Neuron (in vitro differentiated cells): ENCODE data around the gene RAB40C.
A peak's percentile ranks its signal among the peaks of the same experiment; 100 is the strongest.

ENCODE experiments used
- H2AFZ ChIP-seq: one replicate; pipeline ENCODE4 v1.6.1; 2013; ENCODE audit warnings: low read depth, mild to moderate bottlenecking, inconsistent platforms, low read length, moderate library complexity
- H3K27me3 ChIP-seq: one replicate; pipeline ENCODE4 v1.6.1; 2013; ENCODE audit warnings: low read length; ENCODE audit not compliant: insufficient read depth
- H3K36me3 ChIP-seq: one replicate; pipeline ENCODE4 v1.6.1; 2013; ENCODE audit warnings: low read length; ENCODE audit not compliant: insufficient read depth
- H3K4me1 ChIP-seq: one replicate; pipeline ENCODE4 v1.6.1; 2013; ENCODE audit warnings: low read length; ENCODE audit not compliant: insufficient read depth
- H3K4me3 ChIP-seq: 2 replicates; pipeline ENCODE4 v1.5.1; 2013; ENCODE audit warnings: mild to moderate bottlenecking, low read length, moderate library complexity
- H3K9me3 ChIP-seq: one replicate; pipeline ENCODE4 v1.6.1; 2013; ENCODE audit warnings: low read length

RAB40C gene

GRCh38 chr16:641326-642188 lies 51.7 kb downstream of the RAB40C start, which contains the start of gene MCRIP2:
TSS of gene MCRIP2 (plus strand) at chr16:641828. CDS start at chr16:641992, 164 bp downstream.
- Histone ChIP-seq H3K4me1 (peaks cover 29% of the 10 kb centered on the region), H3K4me3 (peak within 1 kb of the TSS; percentile 66), H3K36me3 (no peaks in the 10 kb centered on the region), H2AFZ (peak within 1 kb of the TSS; percentile 62), H3K27me3 (no peaks in the 10 kb centered on the region), H3K9me3 (no peaks in the 10 kb centered on the region)

GRCh38 chr16:642189-643049 lies 52.6 kb downstream of the RAB40C start:
- Histone ChIP-seq H3K9me3 (no peaks in the 10 kb centered on the region), H3K36me3 (no peaks in the 10 kb centered on the region), H3K27me3 (no peaks in the 10 kb centered on the region), H3K4me3 (peak overlapping the region; percentile 66), H3K4me1 (peaks cover 26% of the 10 kb centered on the region), H2AFZ (peak overlapping the region; percentile 62)

DNA sequence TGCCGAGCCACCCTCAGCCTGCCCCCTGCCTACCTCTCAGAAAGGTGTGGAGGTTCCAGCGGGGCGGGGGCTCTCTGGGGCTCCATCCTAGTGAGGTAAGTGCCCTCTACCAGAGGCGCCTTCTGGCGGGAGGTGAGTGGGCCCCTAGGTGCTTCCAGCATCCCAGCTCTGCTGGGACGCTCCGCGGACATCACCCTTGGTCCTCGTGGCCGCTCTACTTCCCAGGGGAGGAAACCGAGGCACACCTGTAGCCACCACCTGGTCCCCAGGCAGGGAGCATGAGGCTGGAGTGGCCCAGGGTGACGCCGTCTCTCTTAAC lies 53.1 kb downstream of the RAB40C start:
- no peak overlapping the region for H2AFZ ChIP-seq
- H3K4me3 ChIP-seq = peak overlapping the region; percentile 66
- H3K27me3 ChIP-seq = no peaks in the 10 kb centered on the region

GRCh38 chr16:644556-644955 lies 54.7 kb downstream of the RAB40C start:
- Histone ChIP-seq H3K9me3 (no peaks in the 10 kb centered on the region), H3K4me3 (no peak overlapping the region), H3K36me3 (no peaks in the 10 kb centered on the region), H3K4me1 (peaks cover 21% of the 10 kb centered on the region), H2AFZ (no peak overlapping the region), H3K27me3 (no peaks in the 10 kb centered on the region)

More for the DNA sequence above, 53.1 kb downstream of the RAB40C start:
- Histone ChIP-seq H3K4me1 (peaks cover 22% of the 10 kb centered on the region), H3K36me3 (no peaks in the 10 kb centered on the region), H3K9me3 (no peaks in the 10 kb centered on the region)

DNA sequence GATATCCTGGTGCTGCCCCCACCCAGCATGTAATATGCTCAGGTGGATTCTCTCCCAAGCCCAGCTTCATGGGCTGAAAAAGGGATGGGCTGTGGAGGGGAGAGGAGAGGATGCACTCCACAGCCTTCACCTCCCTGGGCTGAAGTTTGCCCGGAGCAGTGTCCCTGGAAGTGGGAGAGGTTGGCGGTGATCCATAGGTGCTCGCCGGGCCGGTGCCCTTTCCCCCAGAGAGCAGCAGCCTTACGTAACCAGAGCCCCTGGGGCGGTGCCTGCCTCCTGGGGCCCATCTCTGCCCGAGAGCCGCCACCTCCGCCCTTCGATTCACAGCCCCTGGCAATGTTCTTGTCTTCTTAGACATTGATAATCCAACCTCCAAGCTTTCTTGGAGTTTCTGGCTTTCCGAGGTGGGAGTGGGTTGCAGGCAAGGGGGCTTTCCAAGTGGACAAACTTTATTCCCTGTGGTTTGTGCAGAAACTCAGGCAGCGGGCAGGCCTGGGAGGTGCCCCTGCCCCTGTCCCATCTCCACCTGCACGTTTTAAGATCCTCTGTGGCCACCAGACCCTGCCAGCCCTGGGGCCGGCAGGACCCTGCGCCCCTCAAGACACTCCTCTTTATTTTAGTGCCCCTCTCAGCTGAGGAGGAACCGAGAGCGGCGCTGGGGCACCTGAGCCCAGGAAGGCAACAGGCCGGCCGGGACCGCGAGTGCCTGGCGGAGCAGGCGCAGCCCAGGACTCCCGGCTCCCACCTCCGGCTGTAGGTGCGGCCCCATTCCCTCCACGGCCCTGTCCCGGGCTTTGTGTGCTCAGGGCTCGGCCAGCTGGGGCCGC lies 56.2 kb downstream of the RAB40C start:
- H3K4me1 ChIP-seq = peaks cover 27% of the 10 kb centered on the region
- H2AFZ ChIP-seq = no peak overlapping the region
- no peaks in the 10 kb centered on the region for H3K36me3 ChIP-seq
- no peak overlapping the region for H3K4me3 ChIP-seq
- H3K27me3 ChIP-seq = no peaks in the 10 kb centered on the region
- no peaks in the 10 kb centered on the region for H3K9me3 ChIP-seq

DNA sequence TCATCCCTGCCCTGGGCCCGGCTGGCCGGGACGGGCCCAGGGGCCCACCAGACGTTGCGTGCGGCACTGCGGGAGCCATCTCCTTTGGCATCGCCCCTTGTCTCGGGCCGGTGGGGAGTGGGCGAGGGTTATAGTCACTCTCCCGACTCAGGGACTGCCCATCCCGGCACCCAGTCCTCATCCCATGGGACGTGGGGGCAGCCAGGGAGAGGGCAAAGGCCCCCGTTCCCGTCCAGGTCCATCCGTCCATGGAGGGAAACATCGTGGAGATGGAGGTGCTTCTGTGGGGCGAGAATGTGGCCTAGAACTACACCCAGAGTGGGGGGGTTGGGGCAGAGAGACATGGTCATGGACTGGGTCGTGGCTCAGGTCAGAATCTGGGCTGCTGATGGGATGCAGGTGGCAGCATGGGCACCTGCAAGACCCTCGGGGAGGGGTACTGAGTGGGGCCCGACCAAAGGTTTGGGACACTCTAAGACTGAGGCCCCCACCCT lies 56.9 kb downstream of the RAB40C start:
- H3K4me3 ChIP-seq = no peak overlapping the region
- no peaks in the 10 kb centered on the region for H3K9me3 ChIP-seq
- H3K36me3 ChIP-seq = peaks cover 3% of the 10 kb centered on the region
- H2AFZ ChIP-seq = no peak overlapping the region
- peaks cover 25% of the 10 kb centered on the region for H3K4me1 ChIP-seq
- no peaks in the 10 kb centered on the region for H3K27me3 ChIP-seq

- H2AFZ ChIP-seq = no peak overlapping the region
- H3K4me1 ChIP-seq = peaks cover 22% of the 10 kb centered on the region
- peaks cover 7% of the 10 kb centered on the region for H3K36me3 ChIP-seq
- no peaks in the 10 kb centered on the region for H3K9me3 ChIP-seq
- H3K4me3 ChIP-seq = no peak overlapping the region
- no peaks in the 10 kb centered on the region for H3K27me3 ChIP-seq
Observed at GRCh38 chr16:647173-647902, 57.5 kb downstream of the RAB40C start.

- Histone ChIP-seq H3K9me3 (no peaks in the 10 kb centered on the region), H3K36me3 (peaks cover 10% of the 10 kb centered on the region), H3K4me1 (peaks cover 17% of the 10 kb centered on the region), H3K27me3 (no peaks in the 10 kb centered on the region), H3K4me3 (peak overlapping the region; percentile 95), H2AFZ (peak overlapping the region; percentile 82)
Observed at GRCh38 chr16:648071-648780, 58.4 kb downstream of the RAB40C start.

- Histone ChIP-seq H3K9me3 (no peaks in the 10 kb centered on the region), H3K4me1 (peaks cover 17% of the 10 kb centered on the region), H3K36me3 (peaks cover 13% of the 10 kb centered on the region), H3K27me3 (no peaks in the 10 kb centered on the region), H2AFZ (peak within 1 kb of the TSS; percentile 82), H3K4me3 (peak within 1 kb of the TSS; percentile 95)
Observed at GRCh38 chr16:648781-649589, 59.1 kb downstream of the RAB40C start, which contains the start of gene WDR90. TSS of gene WDR90 (plus strand) at chr16:649365. CDS start at chr16:649417, 52 bp downstream.

GRCh38 chr16:649631-650030 lies 59.8 kb downstream of the RAB40C start:
- Histone ChIP-seq H3K36me3 (peaks cover 15% of the 10 kb centered on the region), H3K4me1 (peaks cover 17% of the 10 kb centered on the region), H3K27me3 (no peaks in the 10 kb centered on the region), H3K4me3 (peak overlapping the region; percentile 95), H3K9me3 (no peaks in the 10 kb centered on the region), H2AFZ (no peak overlapping the region)

GRCh38 chr16:651844-652243 lies 62.0 kb downstream of the RAB40C start:
- H3K27me3 ChIP-seq = no peaks in the 10 kb centered on the region
- peaks cover 27% of the 10 kb centered on the region for H3K36me3 ChIP-seq
- H2AFZ ChIP-seq = no peak overlapping the region
- no peak overlapping the region for H3K4me3 ChIP-seq
- H3K4me1 ChIP-seq = peaks cover 17% of the 10 kb centered on the region
- H3K9me3 ChIP-seq = no peaks in the 10 kb centered on the region
